ENCODE measurements around the gene SENP7. TPM values are rescaled to one million over a fixed set of nuclear protein-coding genes. Genes with fewer than 3 reads are reported as not detected.

SENP7 gene
- total and polyA plus RNA-seq, 2 experiments from 2014 or later: 5.0 to 9.0 TPM

DNA sequence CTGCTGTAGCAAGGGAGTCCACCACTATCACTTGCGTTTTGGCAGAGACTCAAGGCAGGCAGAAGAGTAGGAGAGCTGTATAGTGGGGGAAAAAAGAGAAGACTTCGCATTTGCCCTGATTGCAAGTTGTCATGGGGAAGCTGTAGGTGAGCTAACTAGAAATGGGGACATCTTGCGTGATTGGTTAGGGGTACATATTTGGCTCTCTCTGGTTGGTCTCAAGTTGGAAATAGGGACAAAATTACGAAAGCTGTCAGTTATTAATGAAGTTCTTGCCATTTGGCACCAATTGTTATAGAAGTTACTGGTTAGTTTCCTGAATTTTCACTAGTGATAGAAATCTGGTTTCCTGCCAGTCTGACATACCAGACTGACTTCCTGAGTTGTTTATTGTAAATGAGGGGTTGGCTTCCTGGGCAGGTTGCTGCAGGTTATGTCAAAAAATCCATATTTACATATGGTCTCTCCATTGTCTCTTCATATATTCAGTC lies 8.2 kb upstream of the SENP7 start:
- Histone ChIP-seq H3K4me1 (ENCODE audit: insufficient read depth) (peaks cover 5% of the 10 kb centered on the region), H2AFZ (peak overlapping the region; percentile 21), H3K27ac (ENCODE audit: low read depth) (no peak overlapping the region), H3K36me3 (ENCODE audit: insufficient read depth) (no peaks in the 10 kb centered on the region), H3K79me2 (replicated peaks; ENCODE audit: insufficient read depth) (no peaks in the 10 kb centered on the region), H3K4me3 (no peak overlapping the region), H3F3A (replicated peaks; ENCODE audit: low read depth) (no peaks in the 10 kb centered on the region), H4K20me1 (replicated peaks; ENCODE audit: insufficient read depth) (no peaks in the 10 kb centered on the region), H3K27me3 (ENCODE audit: insufficient read depth) (no peaks in the 10 kb centered on the region), H3K9me2 (ENCODE audit: insufficient read depth) (peaks cover 6% of the 10 kb centered on the region; the same call in 1 of the 2 replicates), H3K4me2 (no peak overlapping the region)
- DNase-seq (ENCODE audit: low spot score): no peak
- no peak for TF ChIP-seq CREB1 (CRISPR knock-in tag; IDR thresholded peaks at IDR 0.05; ENCODE audit: low read depth)
- TF ChIP-seq, protein P1, sequence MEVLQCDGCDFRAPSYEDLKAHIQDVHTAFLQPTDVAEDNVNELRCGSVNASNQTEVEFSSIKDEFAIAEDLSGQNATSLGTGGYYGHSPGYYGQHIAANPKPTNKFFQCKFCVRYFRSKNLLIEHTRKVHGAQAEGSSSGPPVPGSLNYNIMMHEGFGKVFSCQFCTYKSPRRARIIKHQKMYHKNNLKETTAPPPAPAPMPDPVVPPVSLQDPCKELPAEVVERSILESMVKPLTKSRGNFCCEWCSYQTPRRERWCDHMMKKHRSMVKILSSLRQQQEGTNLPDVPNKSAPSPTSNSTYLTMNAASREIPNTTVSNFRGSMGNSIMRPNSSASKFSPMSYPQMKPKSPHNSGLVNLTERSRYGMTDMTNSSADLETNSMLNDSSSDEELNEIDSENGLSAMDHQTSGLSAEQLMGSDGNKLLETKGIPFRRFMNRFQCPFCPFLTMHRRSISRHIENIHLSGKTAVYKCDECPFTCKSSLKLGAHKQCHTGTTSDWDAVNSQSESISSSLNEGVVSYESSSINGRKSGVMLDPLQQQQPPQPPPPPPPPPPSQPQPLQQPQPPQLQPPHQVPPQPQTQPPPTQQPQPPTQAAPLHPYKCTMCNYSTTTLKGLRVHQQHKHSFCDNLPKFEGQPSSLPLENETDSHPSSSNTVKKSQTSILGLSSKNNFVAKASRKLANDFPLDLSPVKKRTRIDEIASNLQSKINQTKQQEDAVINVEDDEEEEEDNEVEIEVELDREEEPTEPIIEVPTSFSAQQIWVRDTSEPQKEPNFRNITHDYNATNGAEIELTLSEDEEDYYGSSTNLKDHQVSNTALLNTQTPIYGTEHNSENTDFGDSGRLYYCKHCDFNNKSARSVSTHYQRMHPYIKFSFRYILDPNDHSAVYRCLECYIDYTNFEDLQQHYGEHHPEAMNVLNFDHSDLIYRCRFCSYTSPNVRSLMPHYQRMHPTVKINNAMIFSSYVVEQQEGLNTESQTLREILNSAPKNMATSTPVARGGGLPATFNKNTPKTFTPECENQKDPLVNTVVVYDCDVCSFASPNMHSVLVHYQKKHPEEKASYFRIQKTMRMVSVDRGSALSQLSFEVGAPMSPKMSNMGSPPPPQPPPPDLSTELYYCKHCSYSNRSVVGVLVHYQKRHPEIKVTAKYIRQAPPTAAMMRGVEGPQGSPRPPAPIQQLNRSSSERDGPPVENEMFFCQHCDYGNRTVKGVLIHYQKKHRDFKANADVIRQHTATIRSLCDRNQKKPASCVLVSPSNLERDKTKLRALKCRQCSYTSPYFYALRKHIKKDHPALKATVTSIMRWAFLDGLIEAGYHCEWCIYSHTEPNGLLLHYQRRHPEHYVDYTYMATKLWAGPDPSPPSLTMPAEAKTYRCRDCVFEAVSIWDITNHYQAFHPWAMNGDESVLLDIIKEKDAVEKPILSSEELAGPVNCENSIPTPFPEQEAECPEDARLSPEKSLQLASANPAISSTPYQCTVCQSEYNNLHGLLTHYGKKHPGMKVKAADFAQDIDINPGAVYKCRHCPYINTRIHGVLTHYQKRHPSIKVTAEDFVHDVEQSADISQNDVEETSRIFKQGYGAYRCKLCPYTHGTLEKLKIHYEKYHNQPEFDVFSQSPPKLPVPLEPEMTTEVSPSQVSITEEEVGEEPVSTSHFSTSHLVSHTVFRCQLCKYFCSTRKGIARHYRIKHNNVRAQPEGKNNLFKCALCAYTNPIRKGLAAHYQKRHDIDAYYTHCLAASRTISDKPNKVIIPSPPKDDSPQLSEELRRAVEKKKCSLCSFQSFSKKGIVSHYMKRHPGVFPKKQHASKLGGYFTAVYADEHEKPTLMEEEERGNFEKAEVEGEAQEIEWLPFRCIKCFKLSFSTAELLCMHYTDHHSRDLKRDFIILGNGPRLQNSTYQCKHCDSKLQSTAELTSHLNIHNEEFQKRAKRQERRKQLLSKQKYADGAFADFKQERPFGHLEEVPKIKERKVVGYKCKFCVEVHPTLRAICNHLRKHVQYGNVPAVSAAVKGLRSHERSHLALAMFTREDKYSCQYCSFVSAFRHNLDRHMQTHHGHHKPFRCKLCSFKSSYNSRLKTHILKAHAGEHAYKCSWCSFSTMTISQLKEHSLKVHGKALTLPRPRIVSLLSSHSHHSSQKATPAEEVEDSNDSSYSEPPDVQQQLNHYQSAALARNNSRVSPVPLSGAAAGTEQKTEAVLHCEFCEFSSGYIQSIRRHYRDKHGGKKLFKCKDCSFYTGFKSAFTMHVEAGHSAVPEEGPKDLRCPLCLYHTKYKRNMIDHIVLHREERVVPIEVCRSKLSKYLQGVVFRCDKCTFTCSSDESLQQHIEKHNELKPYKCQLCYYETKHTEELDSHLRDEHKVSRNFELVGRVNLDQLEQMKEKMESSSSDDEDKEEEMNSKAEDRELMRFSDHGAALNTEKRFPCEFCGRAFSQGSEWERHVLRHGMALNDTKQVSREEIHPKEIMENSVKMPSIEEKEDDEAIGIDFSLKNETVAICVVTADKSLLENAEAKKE (CRISPR knock-in tag; IDR thresholded peaks at IDR 0.05): no peak
- TF ChIP-seq ZNF114 (CRISPR knock-in tag; IDR thresholded peaks at IDR 0.05): no peak
- TF ChIP-seq STAT1 (IDR thresholded peaks at IDR 0.05; ENCODE audit: unreplicated experiment): no peak
- TF ChIP-seq, protein P2, sequence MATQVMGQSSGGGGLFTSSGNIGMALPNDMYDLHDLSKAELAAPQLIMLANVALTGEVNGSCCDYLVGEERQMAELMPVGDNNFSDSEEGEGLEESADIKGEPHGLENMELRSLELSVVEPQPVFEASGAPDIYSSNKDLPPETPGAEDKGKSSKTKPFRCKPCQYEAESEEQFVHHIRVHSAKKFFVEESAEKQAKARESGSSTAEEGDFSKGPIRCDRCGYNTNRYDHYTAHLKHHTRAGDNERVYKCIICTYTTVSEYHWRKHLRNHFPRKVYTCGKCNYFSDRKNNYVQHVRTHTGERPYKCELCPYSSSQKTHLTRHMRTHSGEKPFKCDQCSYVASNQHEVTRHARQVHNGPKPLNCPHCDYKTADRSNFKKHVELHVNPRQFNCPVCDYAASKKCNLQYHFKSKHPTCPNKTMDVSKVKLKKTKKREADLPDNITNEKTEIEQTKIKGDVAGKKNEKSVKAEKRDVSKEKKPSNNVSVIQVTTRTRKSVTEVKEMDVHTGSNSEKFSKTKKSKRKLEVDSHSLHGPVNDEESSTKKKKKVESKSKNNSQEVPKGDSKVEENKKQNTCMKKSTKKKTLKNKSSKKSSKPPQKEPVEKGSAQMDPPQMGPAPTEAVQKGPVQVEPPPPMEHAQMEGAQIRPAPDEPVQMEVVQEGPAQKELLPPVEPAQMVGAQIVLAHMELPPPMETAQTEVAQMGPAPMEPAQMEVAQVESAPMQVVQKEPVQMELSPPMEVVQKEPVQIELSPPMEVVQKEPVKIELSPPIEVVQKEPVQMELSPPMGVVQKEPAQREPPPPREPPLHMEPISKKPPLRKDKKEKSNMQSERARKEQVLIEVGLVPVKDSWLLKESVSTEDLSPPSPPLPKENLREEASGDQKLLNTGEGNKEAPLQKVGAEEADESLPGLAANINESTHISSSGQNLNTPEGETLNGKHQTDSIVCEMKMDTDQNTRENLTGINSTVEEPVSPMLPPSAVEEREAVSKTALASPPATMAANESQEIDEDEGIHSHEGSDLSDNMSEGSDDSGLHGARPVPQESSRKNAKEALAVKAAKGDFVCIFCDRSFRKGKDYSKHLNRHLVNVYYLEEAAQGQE (IDR thresholded peaks at IDR 0.05; ENCODE audit: unreplicated experiment): no peak
- TF ChIP-seq, protein P3, sequence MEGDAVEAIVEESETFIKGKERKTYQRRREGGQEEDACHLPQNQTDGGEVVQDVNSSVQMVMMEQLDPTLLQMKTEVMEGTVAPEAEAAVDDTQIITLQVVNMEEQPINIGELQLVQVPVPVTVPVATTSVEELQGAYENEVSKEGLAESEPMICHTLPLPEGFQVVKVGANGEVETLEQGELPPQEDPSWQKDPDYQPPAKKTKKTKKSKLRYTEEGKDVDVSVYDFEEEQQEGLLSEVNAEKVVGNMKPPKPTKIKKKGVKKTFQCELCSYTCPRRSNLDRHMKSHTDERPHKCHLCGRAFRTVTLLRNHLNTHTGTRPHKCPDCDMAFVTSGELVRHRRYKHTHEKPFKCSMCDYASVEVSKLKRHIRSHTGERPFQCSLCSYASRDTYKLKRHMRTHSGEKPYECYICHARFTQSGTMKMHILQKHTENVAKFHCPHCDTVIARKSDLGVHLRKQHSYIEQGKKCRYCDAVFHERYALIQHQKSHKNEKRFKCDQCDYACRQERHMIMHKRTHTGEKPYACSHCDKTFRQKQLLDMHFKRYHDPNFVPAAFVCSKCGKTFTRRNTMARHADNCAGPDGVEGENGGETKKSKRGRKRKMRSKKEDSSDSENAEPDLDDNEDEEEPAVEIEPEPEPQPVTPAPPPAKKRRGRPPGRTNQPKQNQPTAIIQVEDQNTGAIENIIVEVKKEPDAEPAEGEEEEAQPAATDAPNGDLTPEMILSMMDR (conservative IDR thresholded peaks at IDR 0.05; ENCODE audit: low read depth in 2 of 2): no peak
- TF ChIP-seq POLR2AphosphoS5 (IDR thresholded peaks at IDR 0.05; ENCODE audit: low read depth): no peak
- TF ChIP-seq EZH2phosphoT487 (IDR thresholded peaks at IDR 0.05; ENCODE audit: unreplicated experiment): no peak
- TF ChIP-seq JUNB (IDR thresholded peaks at IDR 0.05; ENCODE audit: unreplicated experiment): no peak
- no peak for TF ChIP-seq EZH2 (IDR thresholded peaks at IDR 0.05; ENCODE audit: low read depth, unreplicated experiment)
- TF ChIP-seq, protein P4, sequence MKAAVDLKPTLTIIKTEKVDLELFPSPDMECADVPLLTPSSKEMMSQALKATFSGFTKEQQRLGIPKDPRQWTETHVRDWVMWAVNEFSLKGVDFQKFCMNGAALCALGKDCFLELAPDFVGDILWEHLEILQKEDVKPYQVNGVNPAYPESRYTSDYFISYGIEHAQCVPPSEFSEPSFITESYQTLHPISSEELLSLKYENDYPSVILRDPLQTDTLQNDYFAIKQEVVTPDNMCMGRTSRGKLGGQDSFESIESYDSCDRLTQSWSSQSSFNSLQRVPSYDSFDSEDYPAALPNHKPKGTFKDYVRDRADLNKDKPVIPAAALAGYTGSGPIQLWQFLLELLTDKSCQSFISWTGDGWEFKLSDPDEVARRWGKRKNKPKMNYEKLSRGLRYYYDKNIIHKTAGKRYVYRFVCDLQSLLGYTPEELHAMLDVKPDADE (IDR thresholded peaks at IDR 0.05): no peak
- TF ChIP-seq NANOG (IDR thresholded peaks at IDR 0.05; ENCODE audit: borderline replicate concordance): no peak
- TF ChIP-seq ZNF331 (CRISPR knock-in tag; IDR thresholded peaks at IDR 0.05; ENCODE audit: low read depth): no peak
- H3K4me1 Mint-ChIP-seq: peaks cover 8% of the 10 kb centered on the region
- H3K4me3 Mint-ChIP-seq: no peak overlapping the region
- H3K27ac Mint-ChIP-seq: no peak overlapping the region
- H3K9me3 Mint-ChIP-seq: peaks cover 19% of the 10 kb centered on the region
- H3K36me3 Mint-ChIP-seq (ENCODE audit: low read depth): peaks cover 8% of the 10 kb centered on the region; the same call in 1 of the 3 replicates
- ATAC-seq: no peak
- peaks cover 3% of the 10 kb centered on the region for H3K27me3 Mint-ChIP-seq (ENCODE audit: insufficient read depth, low read depth, poor library complexity)
